H1 (cell line): ENCODE data around the gene SLC25A47. TPM values are rescaled to one million over a fixed set of nuclear protein-coding genes. Genes with fewer than 3 reads are reported as not detected.

Experiments used
- CTCF ChIA-PET: fragments of 300-600 bp; sonication (Branson Sonifier 250); formaldehyde crosslinking; loops from one replicate; lab custom pipeline; 2021; ENCODE audit not compliant: partially characterized antibody; lab: Charles Lee
- POLR2A ChIA-PET: fragments of 300-600 bp; sonication (Branson Sonifier 250); formaldehyde crosslinking; loops from one replicate; lab custom pipeline; 2021; ENCODE audit warnings: inconsistent platforms; ENCODE audit not compliant: partially characterized antibody; lab: Charles Lee
- DNase-seq, 2 experiments: peaks; one replicate each; pipeline versions ENCODE4 v3.0.0 to v3.0.0-alpha.2; 2010 to 2022; ENCODE audit warnings: low spot score in 2 of 2, low read depth in 1 of 2, mixed read lengths in 1 of 2
- FAIRE-seq: peaks from 2 replicates; lab custom pipeline; 2011; peaks lifted over from hg19 to GRCh38; lab: Jason Lieb, UNC
- H2AFZ ChIP-seq: 2 replicates; pipeline ENCODE4 v1.8.1; 2012; ENCODE audit warnings: low read length, inconsistent platforms
- H2AK5ac ChIP-seq: 2 replicates; pipeline ENCODE4 v1.6.1; 2013; ENCODE audit warnings: low read depth, low read length
- H2BK120ac ChIP-seq: replicated peaks from 2 replicates; pipeline ENCODE3; 2013; ENCODE audit warnings: low read depth, low read length, inconsistent platforms
- H2BK12ac ChIP-seq: 2 replicates; pipeline ENCODE4 v1.6.1; 2013; ENCODE audit warnings: low read depth, low read length
- H2BK15ac ChIP-seq: 2 replicates; pipeline ENCODE4 v1.6.1; 2013; ENCODE audit warnings: low read length
- H2BK20ac ChIP-seq: 2 replicates; pipeline ENCODE4 v1.6.1; 2013; ENCODE audit warnings: low read length
- H2BK5ac ChIP-seq: 2 replicates; pipeline ENCODE4 v1.6.1; 2013; ENCODE audit warnings: low read depth, low read length
- H3K14ac ChIP-seq: 2 replicates; pipeline ENCODE4 v1.6.1; 2013; ENCODE audit warnings: inconsistent platforms; ENCODE audit not compliant: insufficient read length
- H3K18ac ChIP-seq: 2 replicates; pipeline ENCODE4 v1.6.1; 2013; ENCODE audit warnings: low read length; ENCODE audit errors: extremely low read depth
- H3K23ac ChIP-seq: 2 replicates; pipeline ENCODE4 v1.6.1; 2013; ENCODE audit warnings: inconsistent platforms; ENCODE audit not compliant: insufficient read length
- H3K23me2 ChIP-seq: 2 replicates; pipeline ENCODE4 v1.6.1; 2013; ENCODE audit warnings: low read depth, low read length
- H3K27ac ChIP-seq: 2 replicates; pipeline ENCODE4 v1.6.1; 2011; ENCODE audit warnings: low read depth, low read length, inconsistent platforms
- H3K27me3 ChIP-seq, 4 experiments: replicated peaks in 1 of 4; 1 replicate in 1 of 4; 2 replicates in 3 of 4; pipeline versions ENCODE4 v1.6.1 to v1.8.1; 2011 to 2013; ENCODE audit warnings: low read length in 3 of 4, mild to moderate bottlenecking in 3 of 4, inconsistent platforms in 2 of 4, mixed read lengths in 2 of 4, moderate library complexity in 1 of 4; ENCODE audit not compliant: control insufficient read depth in 3 of 4, insufficient read depth in 3 of 4; ENCODE audit errors: extremely low read depth in 1 of 4
- H3K36me3 ChIP-seq, 4 experiments: 2 replicates each; pipeline versions ENCODE4 v1.6.1 to v1.8.1; 2011 to 2013; ENCODE audit warnings: mild to moderate bottlenecking in 4 of 4, low read length in 3 of 4, moderate library complexity in 2 of 4, control low read depth in 1 of 4, inconsistent platforms in 1 of 4; ENCODE audit not compliant: insufficient read depth in 4 of 4, control insufficient read depth in 2 of 4
- H3K4ac ChIP-seq: replicated peaks from 2 replicates; pipeline ENCODE3; 2013; ENCODE audit warnings: low read length, low read depth, mixed read lengths, inconsistent platforms; ENCODE audit not compliant: insufficient read length
- H3K4me1 ChIP-seq, 4 experiments: replicated peaks in 1 of 4; 1 replicate in 1 of 4; 2 replicates in 3 of 4; pipeline versions ENCODE4 v1.6.1 to v1.8.1; 2011 to 2013; ENCODE audit warnings: low read length in 3 of 4, inconsistent platforms in 2 of 4, mixed read lengths in 1 of 4; ENCODE audit not compliant: insufficient read depth in 4 of 4, control insufficient read depth in 3 of 4
- H3K4me2 ChIP-seq, 2 experiments: 2 replicates each; pipeline versions ENCODE4 v1.6.1 to v1.8.1; 2011 to 2013; ENCODE audit warnings: low read depth in 2 of 2, low read length in 2 of 2, control low read depth in 1 of 2, inconsistent platforms in 1 of 2, mild to moderate bottlenecking in 1 of 2; ENCODE audit not compliant: insufficient read depth in 1 of 2
- H3K4me3 ChIP-seq, 4 experiments: fragments of 200-600, 300-600 bp in 1 of 4; sonication (generic), shearing (Covaris generic), sonication (Bioruptor Twin) in 1 of 4; 2 replicates each; pipeline versions ENCODE4 v1.5.1 to v1.8.1; 2011 to 2016; ENCODE audit warnings: low read length in 4 of 4, low read depth in 3 of 4, control low read depth in 2 of 4, inconsistent platforms in 2 of 4, mild to moderate bottlenecking in 2 of 4, mixed read lengths in 1 of 4, moderate library complexity in 1 of 4; ENCODE audit not compliant: insufficient read depth in 2 of 4; ENCODE audit errors: extremely low read depth in 1 of 4
- H3K56ac ChIP-seq: replicated peaks from 2 replicates; pipeline ENCODE3; 2013; ENCODE audit warnings: low read depth, mild to moderate bottlenecking, mixed read lengths, low read length, inconsistent platforms; ENCODE audit not compliant: insufficient read length
- H3K79me1 ChIP-seq: 2 replicates; pipeline ENCODE4 v1.6.1; 2013; ENCODE audit warnings: low read depth, low read length, control low read depth
- H3K79me2 ChIP-seq, 2 experiments: 2 replicates each; pipeline versions ENCODE4 v1.6.1 to v1.8.1; 2012 to 2013; ENCODE audit warnings: low read length in 2 of 2, mild to moderate bottlenecking in 2 of 2, inconsistent platforms in 1 of 2; ENCODE audit not compliant: insufficient read depth in 2 of 2, control insufficient read depth in 1 of 2
- H3K9ac ChIP-seq, 4 experiments: replicated peaks in 1 of 4; 1 replicate in 1 of 4; 2 replicates in 3 of 4; pipeline versions ENCODE4 v1.6.1 to v1.8.1; 2011 to 2013; ENCODE audit warnings: low read depth in 3 of 4, low read length in 3 of 4, control low read depth in 2 of 4, mild to moderate bottlenecking in 2 of 4, moderate library complexity in 2 of 4, inconsistent platforms in 1 of 4; ENCODE audit errors: extremely low read depth in 1 of 4
- H3K9me3 ChIP-seq, 2 experiments: 2 replicates each; pipeline versions ENCODE4 v1.6.1 to v1.8.1; 2012 to 2013; ENCODE audit warnings: mild to moderate bottlenecking in 2 of 2, moderate library complexity in 2 of 2, control low read depth in 1 of 2, inconsistent platforms in 1 of 2, low read depth in 1 of 2, low read length in 1 of 2, mixed read lengths in 1 of 2; ENCODE audit not compliant: insufficient read depth in 2 of 2
- H4K20me1 ChIP-seq, 2 experiments: replicated peaks in 1 of 2; 2 replicates each; pipeline versions ENCODE3 to v1.8.1; 2011 to 2013; ENCODE audit warnings: inconsistent platforms in 2 of 2, low read length in 2 of 2, mild to moderate bottlenecking in 1 of 2; ENCODE audit not compliant: insufficient read depth in 2 of 2, control insufficient read depth in 1 of 2
- H4K5ac ChIP-seq: 2 replicates; pipeline ENCODE4 v1.6.1; 2013; ENCODE audit warnings: low read length, low read depth, mixed read lengths, inconsistent platforms; ENCODE audit not compliant: insufficient read length
- H4K8ac ChIP-seq: 2 replicates; pipeline ENCODE4 v1.8.0; 2013; ENCODE audit warnings: mild to moderate bottlenecking, moderate library complexity, low read length, inconsistent platforms; ENCODE audit not compliant: insufficient read depth; ENCODE audit errors: extremely low read depth
- H4K91ac ChIP-seq: replicated peaks from 2 replicates; pipeline ENCODE3; 2013; ENCODE audit warnings: low read length, mixed read lengths, inconsistent platforms; ENCODE audit not compliant: insufficient read length
- EGR1 ChIP-seq: IDR thresholded peaks from 2 replicates; pipeline ENCODE4 v1.6.1; 2011; ENCODE audit warnings: low read depth, low read length, borderline replicate concordance
- GTF2F1 ChIP-seq: IDR thresholded peaks from 2 replicates; pipeline ENCODE4 v1.6.1; 2012; ENCODE audit warnings: low read depth, low read length, improper control_type of control experiment, borderline replicate concordance
- MAFK ChIP-seq: IDR thresholded peaks from 2 replicates; pipeline ENCODE4 v1.6.1; 2012; ENCODE audit warnings: low read depth, mild to moderate bottlenecking, improper control_type of control experiment, low read length
- YY1 ChIP-seq: IDR thresholded peaks from 2 replicates; pipeline ENCODE4 v1.6.1; 2011; ENCODE audit warnings: low read depth, mild to moderate bottlenecking, low read length
- WGBS, 2 experiments: shearing (Covaris generic) in 1 of 2; methylation state at CpG; one replicate each; pipeline versions ENCODE4 v1.1.6 to v1.1.7; 2013 to 2015; ENCODE audit warnings: low lambda C conversion rate in 2 of 2, mixed read lengths in 2 of 2, inconsistent platforms in 1 of 2, low coverage in 1 of 2, missing lambda C conversion rate in 1 of 2; ENCODE audit not compliant: insufficient replicate concordance in 2 of 2, insufficient coverage in 1 of 2, insufficient read length in 1 of 2; ENCODE audit errors: extremely low coverage in 1 of 2, missing lambda C conversion rate in 1 of 2; 5-methylcytosine and 5-hydroxymethylcytosine counted together
- polyA plus RNA-seq, 7 experiments: library from polyadenylated mRNA; depleted of rRNA in 3 of 7; stranded (reverse) in 5 of 7; unstranded in 2 of 7; fragments of >200 nt in 5 of 7; fragments of 200-250 nt in 2 of 7; gene quantifications; 1 replicate in 5 of 7; 2 replicates in 1 of 7; 4 replicates in 1 of 7; pipeline versions ENCODE4 v1.2.1 to v1.2.3, GENCODE V29; 2011 to 2013; ENCODE audit warnings: missing spikeins in 2 of 7, mixed read lengths in 2 of 7
- total RNA-seq: library from RNA; stranded (reverse); fragmentation: NEBNext Ultra II Directional; extraction: Animal tissue kit (Norgen Biotek cat#: 25700); gene quantifications from 2 replicates; pipeline ENCODE4 v1.2.1, GENCODE V29; 2021

The SLC25A47 gene
- total and polyA plus RNA-seq, 2 of the 8 experiments (the other 6 are each of a cell fraction or from before 2014, with no cell fraction given) = not detected

- no peak overlapping the region for H3K4me2 ChIP-seq
- H4K8ac ChIP-seq = peak overlapping the region; percentile 15; the same call in 1 of the 2 replicates
- TF ChIP-seq MAFK (no peak), EGR1 (no peak), GTF2F1 (no peak), YY1 (no peak)
- no peak overlapping the region for H2BK15ac ChIP-seq
- H2BK20ac ChIP-seq = no peak overlapping the region
- peaks cover 2% of the 10 kb centered on the region; the same call in 1 of the 2 replicates for H3K23me2 ChIP-seq
- no peak overlapping the region for H3K4me3 ChIP-seq
- H3K79me1 ChIP-seq = peaks cover 2% of the 10 kb centered on the region; the same call in 1 of the 2 replicates
- H3K18ac ChIP-seq = peak overlapping the region; percentile 60; the same call in 1 of the 2 replicates
- 65% methylated on average over 9 of the region's 12 CpGs; no CpG with 5 or more reads in 1 of the 2 experiments for WGBS, 2 experiments
- H3K14ac ChIP-seq = no peak overlapping the region
- no peak overlapping the region for H2BK120ac ChIP-seq
- H3K36me3 ChIP-seq = peaks cover 5 to 25% (median 15%) of the 10 kb centered on the region in 4 experiments; a peak in 7 of 8 replicates
- no peak overlapping the region for H3K23ac ChIP-seq
- H3K9ac ChIP-seq = no peak overlapping the region
- FAIRE-seq (no peak), DNase-seq (peak in 1 of 2 experiments; percentile 47)
- peaks cover 15 to 31% of the 10 kb centered on the region in 2 experiments for H4K20me1 ChIP-seq
- H3K56ac ChIP-seq = no peak overlapping the region
- no peak overlapping the region for H2BK12ac ChIP-seq
- POLR2A ChIA-PET = interaction anchor here (0.5 to 16.0 kb wide), 5 partner anchors 13 to 80 kb away, joined by 3 to 200 read pairs (median 4); partner anchors contain the start of gene SLC25A29
- H2AK5ac ChIP-seq = no peak overlapping the region
- CTCF ChIA-PET = interaction anchor here (0.5 to 2.9 kb wide), 15 partner anchors 10 to 181 kb away, joined by 3 to 17 read pairs (median 4); a partner anchor contains a TSS
- H2BK5ac ChIP-seq = no peak overlapping the region
- no peaks in the 10 kb centered on the region for H3K27me3 ChIP-seq
- H2AFZ ChIP-seq = no peak overlapping the region
- H3K79me2 ChIP-seq = no peaks in the 10 kb centered on the region
- no peak overlapping the region for H4K5ac ChIP-seq
- no peak overlapping the region for H3K27ac ChIP-seq
- H3K4me1 ChIP-seq = peaks cover 8 to 17% (median 12%) of the 10 kb centered on the region in 4 experiments
- no peak overlapping the region for H3K4ac ChIP-seq
- no peaks in the 10 kb centered on the region for H3K9me3 ChIP-seq
- H4K91ac ChIP-seq = no peak overlapping the region
These were observed 35.7 kb upstream of the SLC25A47 start for GRCh38 chr14:100287202-100287997.
